ENCODE measurements around the gene CDH4. TPM values are rescaled to one million over a fixed set of nuclear protein-coding genes. Genes with fewer than 3 reads are reported as not detected.

Gene CDH4
- total and polyA plus RNA-seq, 2 of the 13 experiments (the other 11 are each of a cell fraction or from before 2014, with no cell fraction given) = not detected

GRCh38 chr20:61635721-61636455, 383.8 kb downstream of the CDH4 start:
- FAIRE-seq (no peak), DNase-seq (ENCODE audit: low spot score) (no peak), ATAC-seq (no peak)
- no peak overlapping the region for H3K9ac ChIP-seq (ENCODE audit: insufficient read depth, low read depth, low read length)
- H3K4me1 ChIP-seq (ENCODE audit: insufficient read depth, low read length) = no peaks in the 10 kb centered on the region
- peaks cover 4% of the 10 kb centered on the region; the same call in 1 of the 2 replicates for H4K20me1 ChIP-seq (ENCODE audit: insufficient read depth, low read length)
- ChIA-PET CTCF (ENCODE audit: low intra/inter-chr PET ratio, low total read pairs) (no interaction called here), POLR2A (no interaction called here)
- H3K9me3 ChIP-seq (ENCODE audit: low read length) = no peaks in the 10 kb centered on the region
- no peak overlapping the region for H3K4me2 ChIP-seq (ENCODE audit: low read depth, low read length)
- no peaks in the 10 kb centered on the region for H3K79me2 ChIP-seq (ENCODE audit: insufficient read depth, low read length)
- H3K36me3 ChIP-seq (replicated peaks in 1 of 2; ENCODE audit: control insufficient read depth in 1 of 2, insufficient read depth in 2 of 2, low read length in 2 of 2) = no peaks in the 10 kb centered on the region
- no peak overlapping the region for H2AFZ ChIP-seq (ENCODE audit: low read length)
- H3K27ac ChIP-seq (ENCODE audit: extremely low read length, insufficient read depth, low read length) = no peak overlapping the region
- BruUV-seq (replicated peaks) = no TSS peak
- peaks cover 11 to 67% of the 10 kb centered on the region in 2 experiments; a peak in 4 of 5 replicates for H3K27me3 ChIP-seq (ENCODE audit: control insufficient read depth in 1 of 2, insufficient read depth in 2 of 2, low read length in 2 of 2)
- H3K4me3 ChIP-seq (replicated peaks in 1 of 3; ENCODE audit: insufficient read depth in 1 of 3, low read depth in 2 of 3, low read length in 3 of 3) = no peak overlapping the region
- intact Hi-C loops (cut with micrococcal nuclease; ENCODE audit: unreplicated experiment) (no loop called here), in situ Hi-C loops (cut with HindIII; ENCODE audit: extremely low pct_ligation_motif_present, low pct_unique_long_range_greater_than_20kb) (no loop called here)
- TF ChIP-seq MTERF4 (CRISPR knock-in tag; IDR thresholded peaks at IDR 0.05) (no peak), TMF1 (CRISPR knock-in tag; IDR thresholded peaks at IDR 0.05; ENCODE audit: low read depth) (no peak), MEIS2 (CRISPR knock-in tag; IDR thresholded peaks at IDR 0.05) (no peak), ZUFSP (CRISPR knock-in tag; IDR thresholded peaks at IDR 0.05; ENCODE audit: borderline replicate concordance) (no peak), CSRNP1 (CRISPR knock-in tag; IDR thresholded peaks at IDR 0.05) (no peak), ZNF678 (CRISPR knock-in tag; IDR thresholded peaks at IDR 0.05) (no peak), TBL1XR1 (IDR thresholded peaks at IDR 0.05; ENCODE audit: borderline replicate concordance, low read length, partially characterized antibody) (no peak), ZGPAT (CRISPR knock-in tag; IDR thresholded peaks at IDR 0.05) (no peak), ZNF605 (CRISPR knock-in tag; IDR thresholded peaks at IDR 0.05) (no peak), ZBTB46 (CRISPR knock-in tag; IDR thresholded peaks at IDR 0.05; ENCODE audit: borderline replicate concordance) (no peak)
- 37% methylated on average over 19 of the region's 19 CpGs for WGBS (ENCODE audit: low lambda C conversion rate)

Data from HepG2 (cell line).